ENCODE results near the gene CTDSPL2.

- no peak for TF ChIP-seq CTCF (IDR thresholded peaks at IDR 0.05)
- no peak for TF ChIP-seq POLR2A (IDR thresholded peaks at IDR 0.05)
- TF ChIP-seq POLR2AphosphoS5 (IDR thresholded peaks at IDR 0.05) = no peak
Measured at GRCh38 chr15:44443515-44443914, 16.1 kb downstream of the CTDSPL2 start.

Measured in breast epithelium (tissue), 3 donors.